Activated CD4-positive, alpha-beta T cell treated with anti-CD3 and anti-CD28 coated beads for 36 hours (primary cell): Measurements from ENCODE around the gene SULF2. TPM values are rescaled to one million over a fixed set of nuclear protein-coding genes. Genes with fewer than 3 reads are reported as not detected.
"Not testable (repeated sequence)": the region's sequence is repeated elsewhere in the genome, so short reads cannot be mapped to it uniquely, and the experiment has no call there.

ENCODE experiments used
- ATAC-seq: fragments of 200-7000 bp; cut with Tn5 transposase; one replicate; pipeline ENCODE4 v1.10.0; 2021; ENCODE audit warnings: mild to moderate bottlenecking, moderate library complexity
- CTCF ChIA-PET: fragments of 350-600 bp; sonication (Branson Sonifier 250); formaldehyde crosslinking; loops from one replicate; lab custom pipeline; 2021; ENCODE audit warnings: antibody characterized with exemption; lab: Charles Lee
- POLR2A ChIA-PET: fragments of 350-600 bp; sonication (Branson Sonifier 250); formaldehyde crosslinking; loops from one replicate; lab custom pipeline; 2021; ENCODE audit warnings: antibody characterized with exemption, inconsistent platforms; lab: Charles Lee
- DNase-seq: peaks from one replicate; pipeline ENCODE4 v3.0.0-alpha.2; 2020
- H3K27ac Mint-ChIP-seq: one replicate; pipeline ENCODE4 v1.8.0; 2021; ENCODE audit warnings: mixed read lengths
- H3K27me3 Mint-ChIP-seq: one replicate; pipeline ENCODE4 v1.8.0; 2021; ENCODE audit warnings: mixed read lengths
- H3K36me3 Mint-ChIP-seq: one replicate; pipeline ENCODE4 v1.8.0; 2021; ENCODE audit warnings: low read depth, mixed read lengths
- H3K4me1 Mint-ChIP-seq: one replicate; pipeline ENCODE4 v1.8.0; 2021; ENCODE audit warnings: mixed read lengths
- H3K4me3 Mint-ChIP-seq: one replicate; pipeline ENCODE4 v1.8.0; 2021; ENCODE audit warnings: mild to moderate bottlenecking, moderate library complexity, mixed read lengths
- H3K9me3 Mint-ChIP-seq: one replicate; pipeline ENCODE4 v1.8.0; 2021; ENCODE audit warnings: low read depth, mixed read lengths
- intact Hi-C, 2 experiments: fragments of 100-400 bp; cut with DNase I in 1 of 2; cut with micrococcal nuclease in 1 of 2; formaldehyde crosslinking; loops; one replicate each; pipeline versions ENCODE4 v1.14.2 to v1.15.1; 2022 to 2024; cut with DNase I, micrococcal nuclease
- total RNA-seq, 2 experiments: library from RNA; stranded (reverse); gene quantifications; one replicate each; pipeline ENCODE4 v1.2.3, GENCODE V29; 2021

SULF2 gene
- total RNA-seq, 2 experiments from 2014 or later: 0.09 TPM; not detected in 1

- H3K36me3 Mint-ChIP-seq: no peaks in the 10 kb centered on the region
- H3K9me3 Mint-ChIP-seq: no peaks in the 10 kb centered on the region
- H3K4me3 Mint-ChIP-seq: no peak overlapping the region
- DNase-seq (no peak), ATAC-seq (no peak)
- ChIA-PET POLR2A (no interaction called here), CTCF (no interaction called here)
- intact Hi-C loops: no loop called here
- H3K4me1 Mint-ChIP-seq: no peaks in the 10 kb centered on the region
- H3K27me3 Mint-ChIP-seq: peaks cover 21% of the 10 kb centered on the region
- H3K27ac Mint-ChIP-seq: no peak overlapping the region
Measured at GRCh38 chr20:47816487-47817451, 31.5 kb upstream of the SULF2 start.

GRCh38 chr20:47815866-47816265 lies 30.6 kb upstream of the SULF2 start:
- no peak overlapping the region for H3K27ac Mint-ChIP-seq
- no peaks in the 10 kb centered on the region for H3K9me3 Mint-ChIP-seq
- intact Hi-C loops: no loop called here
- ATAC-seq (no peak), DNase-seq (no peak)
- no peaks in the 10 kb centered on the region for H3K4me1 Mint-ChIP-seq
- no peaks in the 10 kb centered on the region for H3K36me3 Mint-ChIP-seq
- H3K4me3 Mint-ChIP-seq: no peak overlapping the region
- POLR2A ChIA-PET: no interaction called here
- H3K27me3 Mint-ChIP-seq: peaks cover 26% of the 10 kb centered on the region
- CTCF ChIA-PET: no interaction called here

GRCh38 chr20:47815416-47815806 lies 30.1 kb upstream of the SULF2 start:
- Mint-ChIP-seq H3K36me3 (no peaks in the 10 kb centered on the region), H3K9me3 (no peaks in the 10 kb centered on the region), H3K27ac (no peak overlapping the region), H3K27me3 (peaks cover 26% of the 10 kb centered on the region), H3K4me1 (no peaks in the 10 kb centered on the region), H3K4me3 (no peak overlapping the region)
- CTCF ChIA-PET: no interaction called here
- ATAC-seq (no peak), DNase-seq (no peak)
- POLR2A ChIA-PET: no interaction called here
- intact Hi-C loops: no loop called here

- ATAC-seq (no peak), DNase-seq (no peak)
- Mint-ChIP-seq H3K27ac (no peak overlapping the region), H3K27me3 (peaks cover 26% of the 10 kb centered on the region), H3K9me3 (no peaks in the 10 kb centered on the region), H3K4me1 (no peaks in the 10 kb centered on the region), H3K4me3 (no peak overlapping the region), H3K36me3 (no peaks in the 10 kb centered on the region)
- ChIA-PET POLR2A (no interaction called here), CTCF (interaction anchor here (1.3 kb wide), 1 partner anchor 80 kb away, joined by 4 read pairs; no protein-coding TSS in a partner anchor)
- intact Hi-C loops: no loop called here
Measured at GRCh38 chr20:47814632-47815415, 29.5 kb upstream of the SULF2 start.

GRCh38 chr20:47810721-47811347 lies 25.6 kb upstream of the SULF2 start:
- H3K9me3 Mint-ChIP-seq: no peaks in the 10 kb centered on the region
- ATAC-seq (no peak), DNase-seq (no peak)
- ChIA-PET POLR2A (no interaction called here), CTCF (no interaction called here)
- H3K36me3 Mint-ChIP-seq: no peaks in the 10 kb centered on the region
- intact Hi-C loops: no loop called here
- H3K27ac Mint-ChIP-seq: no peak overlapping the region
- peaks cover 24% of the 10 kb centered on the region for H3K27me3 Mint-ChIP-seq
- H3K4me3 Mint-ChIP-seq: no peak overlapping the region
- no peaks in the 10 kb centered on the region for H3K4me1 Mint-ChIP-seq

GRCh38 chr20:47810116-47810677 lies 24.9 kb upstream of the SULF2 start:
- intact Hi-C loops: no loop called here
- H3K36me3 Mint-ChIP-seq: no peaks in the 10 kb centered on the region
- H3K4me1 Mint-ChIP-seq: no peaks in the 10 kb centered on the region
- no peak overlapping the region for H3K27ac Mint-ChIP-seq
- no peak overlapping the region for H3K4me3 Mint-ChIP-seq
- POLR2A ChIA-PET: no interaction called here
- ATAC-seq (no peak), DNase-seq (no peak)
- H3K27me3 Mint-ChIP-seq: peaks cover 24% of the 10 kb centered on the region
- CTCF ChIA-PET: no interaction called here
- H3K9me3 Mint-ChIP-seq: no peaks in the 10 kb centered on the region

GRCh38 chr20:47809161-47809960 lies 24.1 kb upstream of the SULF2 start:
- DNase-seq (no peak), ATAC-seq (no peak)
- H3K4me1 Mint-ChIP-seq: no peaks in the 10 kb centered on the region
- no peak overlapping the region for H3K27ac Mint-ChIP-seq
- ChIA-PET CTCF (no interaction called here), POLR2A (no interaction called here)
- no peaks in the 10 kb centered on the region for H3K36me3 Mint-ChIP-seq
- no peak overlapping the region for H3K4me3 Mint-ChIP-seq
- H3K27me3 Mint-ChIP-seq: peaks cover 21% of the 10 kb centered on the region
- H3K9me3 Mint-ChIP-seq: no peaks in the 10 kb centered on the region
- intact Hi-C loops: no loop called here

- no peak for DNase-seq
Measured at GRCh38 chr20:47805951-47806350, 20.7 kb upstream of the SULF2 start.

GRCh38 chr20:47804972-47805371 lies 19.7 kb upstream of the SULF2 start:
- H3K9me3 Mint-ChIP-seq, H3K27me3 Mint-ChIP-seq, H3K4me3 Mint-ChIP-seq, POLR2A ChIA-PET, intact Hi-C loops, DNase-seq, H3K4me1 Mint-ChIP-seq, ATAC-seq, CTCF ChIA-PET, H3K36me3 Mint-ChIP-seq, H3K27ac Mint-ChIP-seq: not testable (repeated sequence)

More at GRCh38 chr20:47805951-47806350, 20.7 kb upstream of the SULF2 start:
- no peaks in the 10 kb centered on the region for H3K9me3 Mint-ChIP-seq
- peaks cover 8% of the 10 kb centered on the region for H3K27me3 Mint-ChIP-seq
- no peaks in the 10 kb centered on the region for H3K36me3 Mint-ChIP-seq
- ChIA-PET POLR2A (no interaction called here), CTCF (no interaction called here)
- H3K27ac Mint-ChIP-seq: no peak overlapping the region
- no peak overlapping the region for H3K4me3 Mint-ChIP-seq
- H3K4me1 Mint-ChIP-seq: no peaks in the 10 kb centered on the region
- ATAC-seq: no peak
- intact Hi-C loops: no loop called here

GRCh38 chr20:47804224-47804825 lies 19.0 kb upstream of the SULF2 start:
- H3K4me3 Mint-ChIP-seq, H3K36me3 Mint-ChIP-seq, H3K9me3 Mint-ChIP-seq, CTCF ChIA-PET, ATAC-seq, H3K27ac Mint-ChIP-seq, DNase-seq, POLR2A ChIA-PET, H3K27me3 Mint-ChIP-seq, H3K4me1 Mint-ChIP-seq, intact Hi-C loops: not testable (repeated sequence)
